ENCODE results near the gene WNT7B.

GRCh38 chr22:45976254-45977002 lies 534 bp downstream of the WNT7B start:
- TF ChIP-seq POLR2AphosphoS5 (IDR thresholded peaks at IDR 0.05) = no peak
- no peak for TF ChIP-seq CTCF (IDR thresholded peaks at IDR 0.05)
